Measurements from ENCODE around the gene KLHL30. TPM values are rescaled to one million over a fixed set of nuclear protein-coding genes. Genes with fewer than 3 reads are reported as not detected.

The KLHL30 gene
- total and polyA plus RNA-seq, 2 experiments from 2014 or later: 0.07 TPM; not detected in 1

DNA sequence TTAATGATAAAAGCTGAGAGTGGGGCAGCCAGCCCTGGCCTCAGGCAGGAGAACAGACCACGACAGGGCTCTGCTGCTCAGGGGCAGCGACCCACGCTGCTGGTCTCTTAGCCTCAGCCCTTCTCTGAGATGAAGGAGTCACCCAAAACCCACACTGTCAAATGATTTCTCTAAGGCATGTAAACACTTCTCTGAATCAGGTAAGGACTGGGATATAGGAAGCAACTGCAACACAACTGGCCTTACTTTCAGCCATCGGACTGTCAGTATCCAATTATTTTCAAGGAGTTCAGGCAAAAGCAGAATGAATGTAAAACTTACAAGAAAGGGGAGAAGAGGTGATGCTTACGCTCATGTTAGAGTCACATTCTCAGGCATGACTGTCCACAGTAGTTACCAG is 42.1 kb downstream of the KLHL30 start:
- ATAC-seq (no peak), DNase-seq (ENCODE audit: low spot score) (no peak)
- H3K27me3 ChIP-seq (ENCODE audit: insufficient read depth): no peaks in the 10 kb centered on the region
- peaks cover 80% of the 10 kb centered on the region for H3K36me3 Mint-ChIP-seq (ENCODE audit: low read depth)
- no peak for TF ChIP-seq JUNB (IDR thresholded peaks at IDR 0.05; ENCODE audit: unreplicated experiment)
- TF ChIP-seq ETS1 (IDR thresholded peaks at IDR 0.05): no peak
- TF ChIP-seq ZNF114 (CRISPR knock-in tag; IDR thresholded peaks at IDR 0.05): no peak
- TF ChIP-seq NANOG (IDR thresholded peaks at IDR 0.05; ENCODE audit: borderline replicate concordance): no peak
- no peak for TF ChIP-seq POLR2AphosphoS5 (IDR thresholded peaks at IDR 0.05; ENCODE audit: low read depth)
- TF ChIP-seq, protein P1, sequence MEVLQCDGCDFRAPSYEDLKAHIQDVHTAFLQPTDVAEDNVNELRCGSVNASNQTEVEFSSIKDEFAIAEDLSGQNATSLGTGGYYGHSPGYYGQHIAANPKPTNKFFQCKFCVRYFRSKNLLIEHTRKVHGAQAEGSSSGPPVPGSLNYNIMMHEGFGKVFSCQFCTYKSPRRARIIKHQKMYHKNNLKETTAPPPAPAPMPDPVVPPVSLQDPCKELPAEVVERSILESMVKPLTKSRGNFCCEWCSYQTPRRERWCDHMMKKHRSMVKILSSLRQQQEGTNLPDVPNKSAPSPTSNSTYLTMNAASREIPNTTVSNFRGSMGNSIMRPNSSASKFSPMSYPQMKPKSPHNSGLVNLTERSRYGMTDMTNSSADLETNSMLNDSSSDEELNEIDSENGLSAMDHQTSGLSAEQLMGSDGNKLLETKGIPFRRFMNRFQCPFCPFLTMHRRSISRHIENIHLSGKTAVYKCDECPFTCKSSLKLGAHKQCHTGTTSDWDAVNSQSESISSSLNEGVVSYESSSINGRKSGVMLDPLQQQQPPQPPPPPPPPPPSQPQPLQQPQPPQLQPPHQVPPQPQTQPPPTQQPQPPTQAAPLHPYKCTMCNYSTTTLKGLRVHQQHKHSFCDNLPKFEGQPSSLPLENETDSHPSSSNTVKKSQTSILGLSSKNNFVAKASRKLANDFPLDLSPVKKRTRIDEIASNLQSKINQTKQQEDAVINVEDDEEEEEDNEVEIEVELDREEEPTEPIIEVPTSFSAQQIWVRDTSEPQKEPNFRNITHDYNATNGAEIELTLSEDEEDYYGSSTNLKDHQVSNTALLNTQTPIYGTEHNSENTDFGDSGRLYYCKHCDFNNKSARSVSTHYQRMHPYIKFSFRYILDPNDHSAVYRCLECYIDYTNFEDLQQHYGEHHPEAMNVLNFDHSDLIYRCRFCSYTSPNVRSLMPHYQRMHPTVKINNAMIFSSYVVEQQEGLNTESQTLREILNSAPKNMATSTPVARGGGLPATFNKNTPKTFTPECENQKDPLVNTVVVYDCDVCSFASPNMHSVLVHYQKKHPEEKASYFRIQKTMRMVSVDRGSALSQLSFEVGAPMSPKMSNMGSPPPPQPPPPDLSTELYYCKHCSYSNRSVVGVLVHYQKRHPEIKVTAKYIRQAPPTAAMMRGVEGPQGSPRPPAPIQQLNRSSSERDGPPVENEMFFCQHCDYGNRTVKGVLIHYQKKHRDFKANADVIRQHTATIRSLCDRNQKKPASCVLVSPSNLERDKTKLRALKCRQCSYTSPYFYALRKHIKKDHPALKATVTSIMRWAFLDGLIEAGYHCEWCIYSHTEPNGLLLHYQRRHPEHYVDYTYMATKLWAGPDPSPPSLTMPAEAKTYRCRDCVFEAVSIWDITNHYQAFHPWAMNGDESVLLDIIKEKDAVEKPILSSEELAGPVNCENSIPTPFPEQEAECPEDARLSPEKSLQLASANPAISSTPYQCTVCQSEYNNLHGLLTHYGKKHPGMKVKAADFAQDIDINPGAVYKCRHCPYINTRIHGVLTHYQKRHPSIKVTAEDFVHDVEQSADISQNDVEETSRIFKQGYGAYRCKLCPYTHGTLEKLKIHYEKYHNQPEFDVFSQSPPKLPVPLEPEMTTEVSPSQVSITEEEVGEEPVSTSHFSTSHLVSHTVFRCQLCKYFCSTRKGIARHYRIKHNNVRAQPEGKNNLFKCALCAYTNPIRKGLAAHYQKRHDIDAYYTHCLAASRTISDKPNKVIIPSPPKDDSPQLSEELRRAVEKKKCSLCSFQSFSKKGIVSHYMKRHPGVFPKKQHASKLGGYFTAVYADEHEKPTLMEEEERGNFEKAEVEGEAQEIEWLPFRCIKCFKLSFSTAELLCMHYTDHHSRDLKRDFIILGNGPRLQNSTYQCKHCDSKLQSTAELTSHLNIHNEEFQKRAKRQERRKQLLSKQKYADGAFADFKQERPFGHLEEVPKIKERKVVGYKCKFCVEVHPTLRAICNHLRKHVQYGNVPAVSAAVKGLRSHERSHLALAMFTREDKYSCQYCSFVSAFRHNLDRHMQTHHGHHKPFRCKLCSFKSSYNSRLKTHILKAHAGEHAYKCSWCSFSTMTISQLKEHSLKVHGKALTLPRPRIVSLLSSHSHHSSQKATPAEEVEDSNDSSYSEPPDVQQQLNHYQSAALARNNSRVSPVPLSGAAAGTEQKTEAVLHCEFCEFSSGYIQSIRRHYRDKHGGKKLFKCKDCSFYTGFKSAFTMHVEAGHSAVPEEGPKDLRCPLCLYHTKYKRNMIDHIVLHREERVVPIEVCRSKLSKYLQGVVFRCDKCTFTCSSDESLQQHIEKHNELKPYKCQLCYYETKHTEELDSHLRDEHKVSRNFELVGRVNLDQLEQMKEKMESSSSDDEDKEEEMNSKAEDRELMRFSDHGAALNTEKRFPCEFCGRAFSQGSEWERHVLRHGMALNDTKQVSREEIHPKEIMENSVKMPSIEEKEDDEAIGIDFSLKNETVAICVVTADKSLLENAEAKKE (CRISPR knock-in tag; IDR thresholded peaks at IDR 0.05): no peak
- no peaks in the 10 kb centered on the region for H3F3A ChIP-seq (replicated peaks; ENCODE audit: low read depth)
- no peak overlapping the region for H3K4me2 ChIP-seq
- H3K27ac ChIP-seq (ENCODE audit: low read depth): no peak overlapping the region
- no peaks in the 10 kb centered on the region for H3K4me1 ChIP-seq (ENCODE audit: insufficient read depth)
- peaks cover 1% of the 10 kb centered on the region for H3K27me3 Mint-ChIP-seq (ENCODE audit: insufficient read depth, low read depth, poor library complexity)
- no peaks in the 10 kb centered on the region for H3K79me2 ChIP-seq (replicated peaks; ENCODE audit: insufficient read depth)
- H3K4me3 Mint-ChIP-seq: no peak overlapping the region
- H3K27ac Mint-ChIP-seq: no peak overlapping the region
- H3K9me3 Mint-ChIP-seq: no peaks in the 10 kb centered on the region
- no peak overlapping the region for H2AFZ ChIP-seq
- no peaks in the 10 kb centered on the region for H3K4me1 Mint-ChIP-seq
- H3K4me3 ChIP-seq: no peak overlapping the region
- no peaks in the 10 kb centered on the region for H3K9me2 ChIP-seq (ENCODE audit: insufficient read depth)
- H4K20me1 ChIP-seq (replicated peaks; ENCODE audit: insufficient read depth): peaks cover 3% of the 10 kb centered on the region
- peaks cover 54% of the 10 kb centered on the region for H3K36me3 ChIP-seq (ENCODE audit: insufficient read depth)

- ATAC-seq (no peak), DNase-seq (ENCODE audit: low spot score) (no peak)
- no peaks in the 10 kb centered on the region for H3K4me1 Mint-ChIP-seq
- H3K4me3 Mint-ChIP-seq: no peak overlapping the region
- H3K79me2 ChIP-seq (replicated peaks; ENCODE audit: insufficient read depth): no peaks in the 10 kb centered on the region
- no peaks in the 10 kb centered on the region for H3F3A ChIP-seq (replicated peaks; ENCODE audit: low read depth)
- H3K27me3 Mint-ChIP-seq (ENCODE audit: insufficient read depth, low read depth, poor library complexity): peaks cover 1% of the 10 kb centered on the region
- H3K4me1 ChIP-seq (ENCODE audit: insufficient read depth): no peaks in the 10 kb centered on the region
- peaks cover 94% of the 10 kb centered on the region for H3K36me3 Mint-ChIP-seq (ENCODE audit: low read depth)
- no peak overlapping the region for H3K4me2 ChIP-seq
- no peak overlapping the region for H3K4me3 ChIP-seq
- no peaks in the 10 kb centered on the region for H3K9me3 Mint-ChIP-seq
- H3K9me2 ChIP-seq (ENCODE audit: insufficient read depth): no peaks in the 10 kb centered on the region
- no peak overlapping the region for H3K27ac Mint-ChIP-seq
- no peak overlapping the region for H3K27ac ChIP-seq (ENCODE audit: low read depth)
- H3K27me3 ChIP-seq (ENCODE audit: insufficient read depth): no peaks in the 10 kb centered on the region
- H3K36me3 ChIP-seq (ENCODE audit: insufficient read depth): peaks cover 50% of the 10 kb centered on the region
- H2AFZ ChIP-seq: no peak overlapping the region
- H4K20me1 ChIP-seq (replicated peaks; ENCODE audit: insufficient read depth): peaks cover 11% of the 10 kb centered on the region
- TF ChIP-seq ZNF114 (CRISPR knock-in tag; IDR thresholded peaks at IDR 0.05): no peak
- TF ChIP-seq, protein P1 (CRISPR knock-in tag; IDR thresholded peaks at IDR 0.05): no peak
- TF ChIP-seq POLR2AphosphoS5 (IDR thresholded peaks at IDR 0.05; ENCODE audit: low read depth): no peak
Measured at GRCh38 chr2:238182362-238182761, 43.9 kb downstream of the KLHL30 start.
